Body of pancreas (tissue), 4 donors: Measurements from ENCODE around the gene MUC16.

Experiments used
- CTCF ChIP-seq, 7 experiments: fragments of 450-650 bp in 4 of 7; fragments of 200-600 bp in 3 of 7; sonication (generic) in 3 of 7; IDR thresholded peaks; one replicate each; pipeline ENCODE4 v1.5.1; 2016 to 2019; ENCODE audit warnings: antibody characterized with exemption in 7 of 7
- POLR2A ChIP-seq, 3 donors: fragments of 450-650 bp; IDR thresholded peaks; one replicate each; pipeline ENCODE4 v1.6.1; 2016; ENCODE audit warnings: antibody characterized with exemption in 3 of 3, mild to moderate bottlenecking in 2 of 3

- no peak for TF ChIP-seq CTCF (IDR thresholded peaks at IDR 0.05)
- TF ChIP-seq POLR2A (IDR thresholded peaks at IDR 0.05), result no peak
Measured at GRCh38 chr19:9014803-9015202, 4.6 kb upstream of the MUC16 start.
